Left renal pelvis (tissue), 4 donors: ENCODE data around the gene HHIPL1. TPM values are rescaled to one million over a fixed set of nuclear protein-coding genes. Genes with fewer than 3 reads are reported as not detected.
"Not testable (repeated sequence)": the region's sequence is repeated elsewhere in the genome, so short reads cannot be mapped to it uniquely, and the experiment has no call there.

Experiments
- DNase-seq, 4 donors: peaks; one replicate each; pipeline ENCODE4 v3.0.0-alpha.2; 2013; ENCODE audit warnings: low read depth in 4 of 4, low spot score in 3 of 4
- polyA plus RNA-seq, 4 donors: library from polyadenylated mRNA; unstranded; fragments of 120-200 nt; gene quantifications; one replicate each; pipeline ENCODE4 v1.2.1, GENCODE V29; 2013; ENCODE audit not compliant: insufficient read length in 4 of 4

HHIPL1 gene
- polyA plus RNA-seq, 4 donors: 1.3 to 3.0 (median 1.5) TPM

DNA sequence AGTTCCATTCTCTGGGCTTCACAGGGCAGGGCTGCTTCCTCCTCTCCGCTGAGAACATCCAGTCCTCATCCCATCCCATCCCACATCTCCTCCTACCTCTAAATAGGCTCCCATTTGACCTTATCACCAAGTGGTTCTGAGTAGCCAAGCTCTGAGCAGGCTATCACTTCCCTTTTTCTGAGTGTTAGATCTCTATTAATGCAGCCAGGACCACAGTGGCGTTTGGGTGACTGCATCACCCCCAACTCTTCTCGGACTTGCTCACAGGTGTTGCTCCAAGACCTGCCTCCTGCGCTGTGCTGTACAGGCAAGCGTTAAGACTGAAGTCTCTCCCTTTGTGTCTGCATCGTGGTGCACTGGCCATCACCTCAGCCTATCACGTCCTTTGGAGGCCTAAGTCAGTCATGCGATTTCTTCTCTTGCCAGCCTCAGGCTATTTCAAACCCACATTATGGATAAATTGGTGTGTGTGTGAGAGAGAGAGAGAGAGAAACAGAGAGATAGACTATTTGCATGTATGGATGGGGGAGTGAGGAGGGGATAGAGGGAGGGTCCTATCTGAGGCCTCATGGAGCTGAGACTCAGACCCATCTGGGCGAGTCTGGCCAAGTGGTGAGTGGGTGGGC is 12.4 kb upstream of the HHIPL1 start:
- DNase-seq: no peak

DNA sequence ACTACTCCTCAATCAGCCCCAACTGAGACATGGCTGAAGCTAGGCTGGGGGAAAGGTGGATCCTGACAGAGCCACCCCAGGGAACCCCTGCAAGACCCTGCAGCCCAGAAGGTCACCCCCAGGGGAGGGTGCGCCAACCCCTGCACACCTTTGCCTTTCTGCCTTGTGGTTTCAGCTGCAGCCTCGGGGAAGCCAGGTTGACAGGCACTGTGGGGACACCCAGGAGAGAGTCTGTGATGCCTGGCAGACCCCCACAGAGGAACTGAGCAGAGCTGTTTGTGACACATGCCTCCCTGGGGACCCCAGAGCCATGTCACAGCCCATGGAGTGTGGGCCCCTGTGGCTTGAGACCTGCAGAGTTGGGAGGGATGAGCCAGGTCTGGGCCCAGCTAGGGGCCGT is 11.8 kb upstream of the HHIPL1 start:
- no peak for DNase-seq

DNA sequence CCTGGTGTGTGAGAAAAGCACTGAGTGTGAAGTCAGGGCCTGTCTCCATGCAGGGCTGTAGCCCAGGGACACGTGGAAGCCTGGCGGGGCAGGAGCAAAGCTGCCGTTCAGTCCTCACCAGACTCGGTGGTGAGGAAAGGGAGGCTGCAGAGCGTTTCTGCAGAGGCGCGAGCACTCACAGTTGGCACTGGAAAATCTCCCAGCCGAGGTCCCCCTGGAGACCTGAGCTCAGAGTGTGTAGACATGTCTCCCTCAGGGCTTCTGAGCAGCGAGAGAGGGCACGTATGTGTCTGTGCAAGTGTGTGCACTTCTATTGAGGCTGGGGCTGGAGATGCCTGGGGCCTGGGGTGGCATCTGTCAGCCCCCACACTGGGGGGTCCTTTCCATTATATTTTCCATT is 11.0 kb upstream of the HHIPL1 start:
- DNase-seq: no peak

GRCh38 chr14:99634443-99634842 is 10.5 kb upstream of the HHIPL1 start:
- DNase-seq: no peak

DNA sequence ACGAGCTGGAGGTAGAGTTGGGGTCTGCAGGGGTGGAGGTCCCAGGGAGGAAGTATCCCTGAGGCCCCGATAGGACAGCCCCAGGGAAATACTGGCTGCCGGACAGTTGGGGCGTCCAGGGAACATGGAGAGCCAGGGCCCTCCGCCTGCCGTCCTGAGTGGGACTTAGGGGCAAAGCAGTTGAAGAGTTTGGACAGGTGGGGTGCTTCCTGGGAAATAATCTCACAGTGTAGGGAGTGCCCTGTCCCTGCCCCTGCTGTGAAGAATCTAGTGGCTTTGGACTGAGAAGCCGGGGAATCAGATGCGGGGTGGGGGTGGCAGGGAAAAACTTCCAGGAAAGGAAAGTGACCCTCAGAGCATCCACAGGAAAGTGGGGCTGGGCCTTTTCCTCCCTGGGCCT is 9.8 kb upstream of the HHIPL1 start:
- DNase-seq: no peak

DNA sequence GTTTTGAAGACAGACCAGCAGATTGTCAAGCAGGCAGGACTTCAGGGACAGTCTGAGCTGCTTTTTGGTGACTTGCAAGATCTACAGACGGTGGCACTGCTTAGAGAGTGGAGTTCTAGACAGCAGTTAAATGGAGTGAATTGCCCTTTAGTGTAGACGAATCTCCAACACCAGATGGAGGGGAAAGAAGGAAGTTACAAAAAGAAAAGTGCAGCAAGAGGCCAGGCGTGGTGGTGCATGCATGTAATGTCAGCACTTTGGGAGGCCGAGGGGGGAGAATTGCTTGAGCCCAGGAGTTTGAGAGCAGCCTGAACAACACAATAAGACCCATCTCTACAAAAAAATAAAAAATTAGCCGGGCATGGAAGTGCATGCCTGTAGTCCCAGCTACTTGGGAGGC is 8.4 kb upstream of the HHIPL1 start:
- no peak for DNase-seq

DNA sequence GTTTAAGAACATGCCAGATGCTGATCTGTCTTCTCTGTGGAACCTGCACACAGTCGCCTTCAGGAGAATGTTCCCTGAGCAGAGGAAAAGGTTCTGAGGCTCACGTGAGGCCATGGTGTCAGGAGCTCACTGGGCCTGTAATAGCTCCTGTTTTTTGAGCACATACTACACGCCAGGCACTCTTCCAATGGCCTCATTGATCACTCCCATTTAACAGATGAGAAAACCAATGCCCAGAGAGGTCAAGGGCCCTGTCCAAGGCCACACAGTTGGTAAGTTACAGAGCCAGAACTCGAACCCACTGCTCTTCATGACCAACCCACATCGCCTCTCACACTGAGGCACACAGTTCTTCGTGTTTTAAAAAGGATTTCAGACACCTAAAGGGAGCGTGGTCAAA is 7.3 kb upstream of the HHIPL1 start:
- DNase-seq: no peak

DNA sequence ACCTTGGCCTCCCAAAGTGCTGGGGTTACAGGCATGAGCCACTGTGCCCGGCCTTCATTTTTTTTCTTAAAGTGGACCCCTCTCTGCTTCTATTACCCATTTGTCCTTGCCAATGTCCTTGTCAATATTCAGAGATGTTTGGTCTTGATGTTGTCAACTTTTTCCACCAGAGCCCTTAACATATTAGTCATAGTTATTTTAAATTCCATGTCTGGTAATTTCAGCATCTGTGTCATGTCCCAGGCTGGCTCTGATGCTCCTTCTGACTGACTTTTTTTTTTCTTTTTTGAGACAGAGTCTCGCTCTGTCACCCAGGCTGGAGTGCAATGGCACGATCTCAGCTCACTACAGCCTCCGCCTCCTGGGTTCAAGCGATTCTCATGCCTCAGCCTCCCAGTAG is 2.2 kb upstream of the HHIPL1 start:
- not testable (repeated sequence) for DNase-seq

DNA sequence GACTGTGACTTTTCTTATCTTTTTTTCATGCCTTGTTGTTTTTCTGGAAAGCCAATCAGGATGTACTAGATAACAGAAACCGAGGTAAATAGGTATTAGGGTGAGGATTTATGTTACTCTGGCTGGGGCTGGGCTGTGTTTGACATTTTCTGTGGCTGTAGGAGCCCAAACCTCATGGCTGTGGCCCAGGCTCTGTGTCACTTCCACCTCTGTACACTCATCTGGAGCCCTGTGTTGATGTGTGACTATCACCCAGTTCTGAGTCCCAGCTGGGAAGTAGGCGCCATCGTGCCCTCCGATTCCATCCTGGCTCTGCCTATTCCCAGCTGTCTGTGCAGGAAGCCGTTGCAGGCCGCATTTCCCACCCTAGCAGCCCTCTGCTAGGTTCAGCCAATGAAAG is 1.6 kb upstream of the HHIPL1 start:
- DNase-seq: no peak

DNA sequence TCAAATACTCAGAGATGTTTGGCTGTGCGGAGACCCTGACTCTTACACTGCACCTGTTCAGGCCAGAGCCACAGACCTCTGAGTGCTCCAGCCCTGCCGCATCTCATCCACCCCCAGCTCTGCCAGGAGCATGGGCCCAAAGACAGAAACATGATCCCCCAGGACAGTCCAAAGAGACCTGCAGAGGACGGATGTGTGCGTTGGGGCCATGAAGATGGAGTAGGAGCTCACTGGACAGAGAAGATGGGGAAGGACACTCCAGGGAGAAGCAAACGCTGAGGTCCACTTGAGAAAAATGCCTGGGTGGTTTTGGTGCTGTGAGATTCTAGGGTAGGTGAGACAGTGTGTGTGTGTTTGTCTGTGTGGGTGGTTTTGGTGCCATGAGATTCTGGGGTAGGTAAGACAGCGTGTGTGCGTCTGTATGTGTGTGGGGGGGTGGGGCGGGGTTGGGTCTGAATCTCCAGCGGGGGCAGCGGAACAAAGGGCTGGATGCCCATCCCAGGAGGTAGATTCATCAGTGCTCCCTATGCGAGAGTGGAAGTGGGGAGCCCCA is 818 bp upstream of the HHIPL1 start:
- DNase-seq: no peak

GRCh38 chr14:99645545-99646505 is 896 bp downstream of the HHIPL1 start:
- no peak for DNase-seq

DNA sequence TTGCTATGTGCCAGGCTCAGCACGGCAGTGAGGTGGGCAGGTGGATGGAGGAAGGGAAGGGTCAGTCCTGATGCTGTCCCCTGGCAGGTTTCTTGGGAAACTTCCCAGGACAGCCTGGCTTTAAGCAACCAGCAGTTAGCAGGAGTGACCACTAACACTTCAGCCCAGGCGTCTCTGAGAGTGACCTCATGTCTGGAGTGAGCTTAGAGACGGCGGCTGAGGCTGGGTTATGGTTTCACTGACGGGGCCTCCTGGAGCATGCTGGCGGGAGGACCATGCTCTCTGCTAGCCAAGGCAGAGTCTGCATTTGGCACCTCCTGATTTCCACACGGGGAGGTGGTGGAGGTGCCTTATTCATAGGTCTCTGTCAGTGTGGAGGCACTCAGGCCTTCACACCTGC is 2.5 kb downstream of the HHIPL1 start:
- DNase-seq: no peak

GRCh38 chr14:99648027-99648784 is 3.3 kb downstream of the HHIPL1 start:
- DNase-seq: no peak

GRCh38 chr14:99649219-99649618 is 4.3 kb downstream of the HHIPL1 start:
- no peak for DNase-seq

DNA sequence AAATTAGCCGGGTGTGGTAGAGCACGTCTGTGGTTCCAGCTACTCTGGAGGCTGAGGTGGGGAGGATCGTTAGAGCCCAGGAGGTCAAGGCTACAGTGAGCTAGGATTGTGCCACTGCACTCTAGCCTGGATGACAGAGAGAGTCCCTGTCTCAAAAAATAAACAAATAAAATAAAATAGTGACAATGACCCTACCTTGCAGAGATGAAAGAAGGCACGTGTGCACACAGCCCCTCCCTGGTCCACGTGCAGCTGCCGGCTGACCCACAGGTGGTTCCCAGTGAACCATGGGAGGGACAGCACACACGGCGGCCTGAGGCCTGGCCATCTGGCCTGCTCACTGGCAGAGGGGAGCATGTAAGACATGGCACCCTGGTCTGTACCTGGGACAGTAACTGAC is 4.7 kb downstream of the HHIPL1 start:
- no peak for DNase-seq

DNA sequence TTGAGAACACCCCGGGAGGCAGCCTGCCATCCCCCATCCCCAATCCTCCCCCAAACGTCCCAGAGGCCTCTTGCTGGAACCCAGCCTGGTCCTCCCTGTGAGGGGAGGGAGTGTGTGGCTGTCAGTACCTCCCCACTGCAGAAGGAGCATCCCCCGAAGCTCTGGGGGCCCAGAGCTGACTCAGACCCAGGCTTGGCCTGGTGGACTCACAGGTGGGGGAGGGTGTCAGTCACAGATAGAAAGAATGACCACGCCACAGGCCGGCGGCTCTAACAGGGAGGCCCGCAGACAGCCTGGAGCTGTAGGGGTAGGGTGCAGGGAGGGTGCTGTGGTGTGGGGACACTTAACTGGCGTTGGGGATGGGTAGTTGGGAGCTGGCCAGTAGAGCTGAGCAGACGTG is 5.3 kb downstream of the HHIPL1 start:
- DNase-seq: no peak

- DNase-seq: no peak
These were observed 7.2 kb downstream of the HHIPL1 start for GRCh38 chr14:99651953-99652746.

GRCh38 chr14:99654235-99654985 is 9.5 kb downstream of the HHIPL1 start:
- no peak for DNase-seq

DNA sequence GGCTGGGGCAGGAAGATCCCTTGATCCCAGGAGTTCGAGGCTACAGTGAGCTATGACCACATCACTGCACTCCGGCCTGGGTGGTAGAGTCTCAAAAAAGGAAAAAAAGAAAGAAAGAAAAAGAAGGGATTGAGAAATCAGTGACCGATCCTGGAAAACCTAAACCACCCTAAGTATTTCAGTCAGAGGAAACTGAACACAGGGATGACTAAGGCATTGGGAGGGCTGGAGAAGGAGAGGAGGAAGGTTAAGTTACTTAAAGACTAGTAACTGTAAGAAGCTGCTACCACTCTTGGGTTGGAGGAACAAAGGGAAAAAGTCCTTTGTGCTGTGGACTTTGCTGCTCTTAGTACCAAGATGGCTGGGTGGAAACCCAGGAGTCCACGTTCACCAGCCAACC is 10.6 kb downstream of the HHIPL1 start:
- no peak for DNase-seq

- no peak for DNase-seq
These were observed 11.2 kb downstream of the HHIPL1 start for GRCh38 chr14:99656171-99656570.
